Hepatocyte (in vitro differentiated cells): Measurements from ENCODE around the gene GORASP2. TPM values are rescaled to one million over a fixed set of nuclear protein-coding genes. Genes with fewer than 3 reads are reported as not detected.

Experiments
- DNase-seq: peaks from one replicate; pipeline ENCODE4 v3.0.0-alpha.2; 2016; ENCODE audit warnings: low spot score
- H2AFZ ChIP-seq: fragments of 200-600 bp; sonication (generic); 2 replicates; pipeline ENCODE4 v1.6.0; 2016; ENCODE audit warnings: antibody characterized with exemption, mild to moderate bottlenecking
- H3K27ac ChIP-seq: fragments of 200-600 bp; sonication (generic); 2 replicates; pipeline ENCODE4 v1.5.1; 2016; ENCODE audit warnings: mild to moderate bottlenecking
- H3K27me3 ChIP-seq: fragments of 200-600 bp; sonication (generic); 2 replicates; pipeline ENCODE4 v1.6.1; 2016
- H3K36me3 ChIP-seq: fragments of 200-600 bp; sonication (generic); replicated peaks from 2 replicates; pipeline ENCODE4 v1.5.1; 2016; ENCODE audit warnings: low read depth; ENCODE audit not compliant: insufficient read depth
- H3K4me1 ChIP-seq: fragments of 200-600 bp; sonication (generic); 2 replicates; pipeline ENCODE4 v1.5.1; 2016; ENCODE audit warnings: mild to moderate bottlenecking, moderate library complexity; ENCODE audit not compliant: insufficient read depth
- H3K4me2 ChIP-seq: fragments of 200-600 bp; sonication (generic); 2 replicates; pipeline ENCODE4 v1.6.0; 2016
- H3K4me3 ChIP-seq: fragments of 200-600 bp; sonication (generic); 2 replicates; pipeline ENCODE4 v1.5.1; 2016; ENCODE audit warnings: mild to moderate bottlenecking
- H3K79me2 ChIP-seq: fragments of 200-600 bp; sonication (generic); 2 replicates; pipeline ENCODE4 v1.6.0; 2017; ENCODE audit warnings: mild to moderate bottlenecking
- H3K9me2 ChIP-seq: fragments of 200-600 bp; sonication (generic); replicated peaks from 2 replicates; pipeline ENCODE4 v1.6.0; 2017; ENCODE audit warnings: mild to moderate bottlenecking; ENCODE audit not compliant: insufficient read depth
- H3K9me3 ChIP-seq: fragments of 200-600 bp; sonication (generic); 2 replicates; pipeline ENCODE4 v1.5.1; 2016; ENCODE audit warnings: low read depth, mild to moderate bottlenecking
- H4K20me1 ChIP-seq: fragments of 200-600 bp; sonication (generic); 2 replicates; pipeline ENCODE4 v1.6.0; 2016; ENCODE audit warnings: mild to moderate bottlenecking; ENCODE audit not compliant: insufficient read depth, poor library complexity, severe bottlenecking
- EZH2 ChIP-seq: fragments of 200-600 bp; sonication (generic); IDR thresholded peaks from 2 replicates; pipeline ENCODE4 v1.6.1; 2016; ENCODE audit warnings: antibody characterized with exemption, mild to moderate bottlenecking, borderline replicate concordance
- EZH2phosphoT487 ChIP-seq: fragments of 200-600 bp; sonication (generic); IDR thresholded peaks from one replicate; pipeline ENCODE4 v1.6.1; 2018; ENCODE audit warnings: antibody characterized with exemption, mild to moderate bottlenecking, low read depth, moderate library complexity; ENCODE audit not compliant: unreplicated experiment, severe bottlenecking
- WGBS: methylation state at CpG from one replicate; pipeline ENCODE4 v1.1.6; 2016; ENCODE audit warnings: low lambda C conversion rate; ENCODE audit errors: missing lambda C conversion rate; 5-methylcytosine and 5-hydroxymethylcytosine counted together
- polyA plus RNA-seq: library from polyadenylated mRNA; unstranded; fragments of >200 nt; fragmentation: Nextera tagmentation; extraction: Ambion mirVana; gene quantifications from 2 replicates; pipeline ENCODE4 v1.2.1, GENCODE V29; 2016
- total RNA-seq: library from RNA; depleted of rRNA; stranded (reverse); fragments of >200 nt; gene quantifications from 2 replicates; pipeline ENCODE4 v1.2.3, GENCODE V29; 2014
- TF ChIP-seq, protein P1 (sequence below): fragments of 200-600 bp; sonication (generic); IDR thresholded peaks from 2 replicates; pipeline ENCODE4 v1.5.1; 2016; ENCODE audit warnings: antibody characterized with exemption, mild to moderate bottlenecking; ENCODE audit not compliant: poor library complexity

Gene GORASP2
- total and polyA plus RNA-seq, 2 experiments from 2014 or later: 50.1 to 126 TPM

DNA sequence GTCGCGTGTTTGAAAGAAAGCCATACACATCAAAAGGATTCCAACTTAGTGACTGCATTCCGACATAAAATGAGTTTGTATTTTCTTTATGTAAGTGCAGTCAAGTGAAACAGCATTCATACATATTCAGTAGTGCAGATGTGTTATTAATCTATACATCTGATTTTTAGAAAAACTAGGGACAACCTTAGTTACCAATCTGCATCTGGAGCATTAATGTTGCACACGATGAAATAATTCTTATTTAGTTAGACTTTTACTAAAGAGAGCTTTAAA, 1.9 kb downstream of the GORASP2 start:
- Histone ChIP-seq H3K9me2 (no peaks in the 10 kb centered on the region), H3K4me1 (peaks cover 14% of the 10 kb centered on the region), H4K20me1 (peaks cover 61% of the 10 kb centered on the region), H2AFZ (no peak overlapping the region), H3K4me2 (peak overlapping the region; percentile 83), H3K27me3 (no peaks in the 10 kb centered on the region), H3K9me3 (no peaks in the 10 kb centered on the region), H3K4me3 (peak overlapping the region; percentile 85), H3K79me2 (peaks cover 68% of the 10 kb centered on the region), H3K36me3 (no peaks in the 10 kb centered on the region), H3K27ac (peak overlapping the region; percentile 99)
- 51% methylated on average over 4 of the region's 4 CpGs for WGBS
- no peak for DNase-seq
- TF ChIP-seq EZH2 (no peak), EZH2phosphoT487 (no peak)
- TF ChIP-seq, protein P1, sequence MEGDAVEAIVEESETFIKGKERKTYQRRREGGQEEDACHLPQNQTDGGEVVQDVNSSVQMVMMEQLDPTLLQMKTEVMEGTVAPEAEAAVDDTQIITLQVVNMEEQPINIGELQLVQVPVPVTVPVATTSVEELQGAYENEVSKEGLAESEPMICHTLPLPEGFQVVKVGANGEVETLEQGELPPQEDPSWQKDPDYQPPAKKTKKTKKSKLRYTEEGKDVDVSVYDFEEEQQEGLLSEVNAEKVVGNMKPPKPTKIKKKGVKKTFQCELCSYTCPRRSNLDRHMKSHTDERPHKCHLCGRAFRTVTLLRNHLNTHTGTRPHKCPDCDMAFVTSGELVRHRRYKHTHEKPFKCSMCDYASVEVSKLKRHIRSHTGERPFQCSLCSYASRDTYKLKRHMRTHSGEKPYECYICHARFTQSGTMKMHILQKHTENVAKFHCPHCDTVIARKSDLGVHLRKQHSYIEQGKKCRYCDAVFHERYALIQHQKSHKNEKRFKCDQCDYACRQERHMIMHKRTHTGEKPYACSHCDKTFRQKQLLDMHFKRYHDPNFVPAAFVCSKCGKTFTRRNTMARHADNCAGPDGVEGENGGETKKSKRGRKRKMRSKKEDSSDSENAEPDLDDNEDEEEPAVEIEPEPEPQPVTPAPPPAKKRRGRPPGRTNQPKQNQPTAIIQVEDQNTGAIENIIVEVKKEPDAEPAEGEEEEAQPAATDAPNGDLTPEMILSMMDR: no peak

DNA sequence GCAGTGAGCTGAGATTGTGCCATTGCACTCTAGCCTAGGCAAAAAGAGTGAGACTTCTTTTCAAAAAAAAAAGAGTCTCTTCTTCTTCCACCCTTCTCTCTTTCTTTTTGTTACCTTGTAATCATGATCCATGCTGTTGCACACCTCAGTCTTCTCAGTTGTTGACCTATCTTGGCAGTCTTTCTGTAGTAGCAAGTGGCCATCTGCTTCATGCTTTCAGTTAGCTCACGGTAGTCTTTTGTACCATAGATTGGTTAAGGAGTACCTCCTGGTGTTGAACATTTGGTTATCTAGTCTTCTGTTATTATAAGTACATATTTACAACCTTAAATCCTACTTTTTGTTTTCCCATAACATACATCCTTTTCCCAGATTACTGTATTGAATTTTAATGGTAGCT, 3.1 kb downstream of the GORASP2 start:
- no peak overlapping the region for H3K27ac ChIP-seq
- H3K79me2 ChIP-seq: peaks cover 80% of the 10 kb centered on the region
- TF ChIP-seq EZH2phosphoT487: no peak
- TF ChIP-seq, protein P1: no peak
- no peaks in the 10 kb centered on the region for H3K9me2 ChIP-seq
- no peak overlapping the region for H3K4me3 ChIP-seq
- DNase-seq: no peak
- no peaks in the 10 kb centered on the region for H3K36me3 ChIP-seq
- H3K9me3 ChIP-seq: no peaks in the 10 kb centered on the region
- H4K20me1 ChIP-seq: peaks cover 74% of the 10 kb centered on the region
- WGBS: 84% methylated on average over 1 of the region's 1 CpG
- peak overlapping the region; percentile 83 for H3K4me2 ChIP-seq
- no peaks in the 10 kb centered on the region for H3K27me3 ChIP-seq
- H2AFZ ChIP-seq: no peak overlapping the region
- peaks cover 14% of the 10 kb centered on the region for H3K4me1 ChIP-seq

DNA sequence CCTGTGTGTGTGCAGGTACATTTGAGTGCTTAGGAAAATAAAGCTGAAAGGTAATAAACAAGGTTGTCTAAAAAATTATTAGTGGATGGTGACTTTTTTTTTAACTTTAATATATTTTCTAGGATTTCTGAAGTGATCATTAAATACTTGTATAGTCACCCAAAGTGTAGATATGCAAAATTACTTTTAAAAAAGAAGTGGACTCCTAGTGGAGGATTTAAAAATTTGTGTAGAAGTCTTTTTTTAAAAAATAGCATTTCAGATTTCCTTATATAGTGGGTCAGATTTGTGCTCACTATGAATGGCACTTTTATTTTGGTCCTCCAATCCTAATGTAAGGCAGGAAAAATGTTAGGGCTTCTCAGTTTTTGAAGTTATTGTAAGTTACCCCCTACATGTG, 3.9 kb downstream of the GORASP2 start:
- Histone ChIP-seq H3K9me3 (no peaks in the 10 kb centered on the region), H3K79me2 (peaks cover 88% of the 10 kb centered on the region), H3K4me3 (no peak overlapping the region), H3K9me2 (no peaks in the 10 kb centered on the region), H4K20me1 (peaks cover 81% of the 10 kb centered on the region), H3K36me3 (no peaks in the 10 kb centered on the region), H3K27me3 (no peaks in the 10 kb centered on the region), H3K4me1 (peaks cover 12% of the 10 kb centered on the region), H2AFZ (no peak overlapping the region), H3K27ac (no peak overlapping the region), H3K4me2 (peak overlapping the region; percentile 83)
- TF ChIP-seq EZH2: no peak
- no peak for TF ChIP-seq EZH2phosphoT487
- TF ChIP-seq, protein P1: no peak
- no peak for DNase-seq

DNA sequence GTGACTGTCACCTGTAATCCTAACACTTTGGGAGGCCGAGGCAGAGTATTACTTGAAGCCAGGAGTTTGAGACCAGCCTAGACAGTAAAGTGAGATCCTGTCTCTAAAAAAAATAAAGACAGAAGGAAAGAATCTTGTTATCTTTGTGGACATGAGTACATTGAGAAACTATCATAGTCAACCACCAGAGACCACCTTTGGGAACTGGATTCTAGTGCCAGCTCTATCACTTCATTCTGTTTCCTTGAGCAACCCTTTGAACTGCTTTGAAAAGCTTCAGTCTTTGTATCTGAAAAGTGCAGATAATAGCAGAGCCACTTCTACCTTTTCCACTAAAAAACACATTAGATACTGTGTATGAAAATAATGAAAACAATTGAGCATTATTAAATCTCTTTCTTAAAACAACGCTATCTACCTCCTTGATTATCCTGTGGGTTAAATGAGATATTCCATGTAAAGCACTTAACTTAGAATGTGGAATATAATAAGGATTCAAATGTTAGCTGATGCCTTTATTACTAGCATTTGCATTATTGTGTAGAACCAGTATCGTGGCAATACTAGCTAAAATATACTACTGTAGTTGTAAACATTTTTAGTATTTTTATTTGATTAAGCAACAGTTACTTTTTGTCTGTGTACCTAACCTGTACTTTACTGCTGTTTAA, 8.8 kb downstream of the GORASP2 start:
- no peak overlapping the region for H3K4me2 ChIP-seq
- TF ChIP-seq, protein P1: no peak
- TF ChIP-seq EZH2 (no peak), EZH2phosphoT487 (no peak)
- H3K9me3 ChIP-seq: no peaks in the 10 kb centered on the region
- H2AFZ ChIP-seq: no peak overlapping the region
- H3K27me3 ChIP-seq: no peaks in the 10 kb centered on the region
- H3K79me2 ChIP-seq: peaks cover 100% of the 10 kb centered on the region
- peaks cover 100% of the 10 kb centered on the region for H4K20me1 ChIP-seq
- no peaks in the 10 kb centered on the region for H3K4me1 ChIP-seq
- no peak overlapping the region for H3K4me3 ChIP-seq
- H3K27ac ChIP-seq: no peak overlapping the region
- no peak for DNase-seq
- WGBS: 63% methylated on average over 3 of the region's 3 CpGs
- H3K9me2 ChIP-seq: no peaks in the 10 kb centered on the region
- no peaks in the 10 kb centered on the region for H3K36me3 ChIP-seq
